HepG2 (cell line): ENCODE measurements around the gene PGAP3. TPM values are rescaled to one million over a fixed set of nuclear protein-coding genes. Genes with fewer than 3 reads are reported as not detected.
A peak's percentile ranks its signal among the peaks of the same experiment; 100 is the strongest.

Source experiments
- ATAD3A ChIP-seq: sonication (generic); formaldehyde crosslinking; IDR thresholded peaks from 2 replicates; pipeline ENCODE4 v1.4.0; 2020; ENCODE audit warnings: missing genetic modification reagents
- DPF2 ChIP-seq: sonication (generic); formaldehyde crosslinking; IDR thresholded peaks from 2 replicates; pipeline ENCODE4 v1.4.0; 2020; ENCODE audit warnings: mild to moderate bottlenecking, low read depth, missing genetic modification reagents, borderline replicate concordance
- HHEX ChIP-seq: IDR thresholded peaks from 2 replicates; pipeline ENCODE4 v1.6.1; 2016; ENCODE audit warnings: control low read depth
- MAFF ChIP-seq: IDR thresholded peaks from 2 replicates; pipeline ENCODE4 v1.6.1; 2011; ENCODE audit warnings: low read depth, low read length, improper control_type of control experiment
- MTF2 ChIP-seq: sonication (generic); formaldehyde crosslinking; IDR thresholded peaks from 2 replicates; pipeline ENCODE4 v1.5.0; 2020; ENCODE audit warnings: missing genetic modification reagents, borderline replicate concordance
- NFYB ChIP-seq: sonication (generic); formaldehyde crosslinking; IDR thresholded peaks from 2 replicates; pipeline ENCODE4 v1.4.0; 2020; ENCODE audit warnings: missing genetic modification reagents
- RFX3 ChIP-seq: IDR thresholded peaks from 2 replicates; pipeline ENCODE4 v1.6.1; 2016; ENCODE audit warnings: missing biosample characterization, missing genetic modification reagents
- ZFP1 ChIP-seq: IDR thresholded peaks from 2 replicates; pipeline ENCODE4 v1.6.1; 2016
- ZNF205 ChIP-seq: IDR thresholded peaks from 2 replicates; pipeline ENCODE4 v1.6.1; 2018; ENCODE audit warnings: missing biosample characterization, missing genetic modification reagents
- ZNF550 ChIP-seq: sonication (generic); formaldehyde crosslinking; IDR thresholded peaks from 2 replicates; pipeline ENCODE4 v1.4.0; 2020; ENCODE audit warnings: mild to moderate bottlenecking, missing genetic modification reagents, borderline replicate concordance
- ZNF570 ChIP-seq: sonication (generic); formaldehyde crosslinking; IDR thresholded peaks from 2 replicates; pipeline ENCODE4 v1.4.0; 2020; ENCODE audit warnings: mild to moderate bottlenecking, missing genetic modification reagents, borderline replicate concordance
- polyA plus RNA-seq, 8 experiments: library from polyadenylated mRNA; depleted of rRNA in 3 of 8; stranded (reverse) in 7 of 8; unstranded in 1 of 8; fragments of >200 nt; fragmentation: Illumina TruSeq in 4 of 8; extraction: Trizol in 4 of 8; gene quantifications; 2 replicates each; pipeline versions ENCODE4 v1.2.1 to v1.2.3, GENCODE V29; 2011 to 2016; ENCODE audit warnings: low read depth in 4 of 8, missing spikeins in 1 of 8, mixed read lengths in 1 of 8; ENCODE audit not compliant: insufficient read depth in 1 of 8
- total RNA-seq, 5 experiments: library from RNA; depleted of rRNA; stranded (reverse); fragments of >200 nt; fragmentation: Illumina TruSeq; extraction: Trizol; gene quantifications; 2 replicates each; pipeline ENCODE4 v1.2.3, GENCODE V29; 2016; ENCODE audit warnings: low read depth in 1 of 5
- TF ChIP-seq, protein P1 (sequence below): IDR thresholded peaks from 2 replicates; pipeline ENCODE4 v1.6.1; 2016; ENCODE audit warnings: missing compliant biosample characterization, missing genetic modification reagents, borderline replicate concordance
- TF ChIP-seq, protein P2 (sequence below): fragments of 450-650 bp; IDR thresholded peaks from 2 replicates; pipeline ENCODE4 v1.6.1; 2017
- TF ChIP-seq, protein P3 (sequence below): sonication (generic); formaldehyde crosslinking; IDR thresholded peaks from 2 replicates; pipeline ENCODE4 v1.8.0; 2022; ENCODE audit warnings: mild to moderate bottlenecking, missing genetic modification reagents, moderate library complexity
- TF ChIP-seq, protein P4 (sequence below): sonication (generic); formaldehyde crosslinking; IDR thresholded peaks from 2 replicates; pipeline ENCODE4 v1.4.0; 2020; ENCODE audit warnings: mild to moderate bottlenecking, missing genetic modification reagents
- TF ChIP-seq, protein P5 (sequence below): sonication (generic); formaldehyde crosslinking; IDR thresholded peaks from 2 replicates; pipeline ENCODE4 v1.8.0; 2022; ENCODE audit warnings: mild to moderate bottlenecking, missing genetic modification reagents
- TF ChIP-seq, protein P6 (sequence below): sonication (generic); formaldehyde crosslinking; IDR thresholded peaks from 2 replicates; pipeline ENCODE4 v1.5.1; 2020; ENCODE audit warnings: missing genetic modification reagents, mild to moderate bottlenecking, borderline replicate concordance

The PGAP3 gene
- total and polyA plus RNA-seq, 2 of the 13 experiments (the other 11 are each of a cell fraction or from before 2014, with no cell fraction given) = 11.9 to 14.6 TPM

DNA sequence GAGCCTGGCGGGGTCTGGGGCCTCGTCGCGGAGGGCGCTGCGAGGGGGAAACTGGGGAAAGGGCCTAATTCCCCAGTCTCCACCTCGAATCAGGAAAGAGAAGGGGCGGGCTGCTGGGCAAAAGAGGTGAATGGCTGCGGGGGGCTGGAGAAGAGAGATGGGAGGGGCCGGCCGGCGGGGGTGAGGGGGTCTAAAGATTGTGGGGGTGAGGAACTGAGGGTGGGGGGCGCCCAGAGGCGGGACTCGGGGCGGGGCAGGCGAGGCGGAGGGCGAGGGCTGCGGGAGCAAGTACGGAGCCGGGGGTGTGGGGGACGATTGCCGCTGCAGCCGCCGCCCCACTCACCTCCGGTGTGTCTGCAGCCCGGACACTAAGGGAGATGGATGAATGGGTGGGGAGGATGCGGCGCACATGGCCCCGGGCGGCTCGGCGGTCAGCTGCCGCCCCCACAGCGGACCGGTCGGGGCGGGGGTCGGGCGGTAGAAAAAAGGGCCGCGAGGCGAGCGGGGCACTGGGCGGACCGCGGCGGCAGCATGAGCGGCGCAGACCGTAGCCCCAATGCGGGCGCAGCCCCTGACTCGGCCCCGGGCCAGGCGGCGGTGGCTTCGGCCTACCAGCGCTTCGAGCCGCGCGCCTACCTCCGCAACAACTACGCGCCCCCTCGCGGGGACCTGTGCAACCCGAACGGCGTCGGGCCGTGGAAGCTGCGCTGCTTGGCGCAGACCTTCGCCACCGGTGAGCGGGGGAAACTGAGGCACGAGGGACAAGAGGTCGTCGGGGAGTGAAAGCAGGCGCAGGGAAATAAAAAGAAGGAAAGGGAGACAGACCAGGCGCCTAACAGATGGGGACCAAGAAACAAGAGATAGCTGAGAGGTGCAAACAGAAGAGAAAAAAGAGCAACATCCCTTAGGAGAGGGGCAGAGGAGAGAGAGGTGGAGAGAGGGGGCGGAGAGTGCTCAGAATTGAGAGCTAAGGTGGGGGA lies 19.6 kb downstream of the PGAP3 start, which contains the start of gene PNMT (continued):
- TF ChIP-seq, protein P1, sequence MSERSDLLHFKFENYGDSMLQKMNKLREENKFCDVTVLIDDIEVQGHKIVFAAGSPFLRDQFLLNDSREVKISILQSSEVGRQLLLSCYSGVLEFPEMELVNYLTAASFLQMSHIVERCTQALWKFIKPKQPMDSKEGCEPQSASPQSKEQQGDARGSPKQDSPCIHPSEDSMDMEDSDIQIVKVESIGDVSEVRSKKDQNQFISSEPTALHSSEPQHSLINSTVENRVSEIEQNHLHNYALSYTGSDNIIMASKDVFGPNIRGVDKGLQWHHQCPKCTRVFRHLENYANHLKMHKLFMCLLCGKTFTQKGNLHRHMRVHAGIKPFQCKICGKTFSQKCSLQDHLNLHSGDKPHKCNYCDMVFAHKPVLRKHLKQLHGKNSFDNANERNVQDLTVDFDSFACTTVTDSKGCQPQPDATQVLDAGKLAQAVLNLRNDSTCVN (CRISPR knock-in tag) = peak; percentile 72; the same call in 1 of the 2 replicates
- TF ChIP-seq, protein P2, sequence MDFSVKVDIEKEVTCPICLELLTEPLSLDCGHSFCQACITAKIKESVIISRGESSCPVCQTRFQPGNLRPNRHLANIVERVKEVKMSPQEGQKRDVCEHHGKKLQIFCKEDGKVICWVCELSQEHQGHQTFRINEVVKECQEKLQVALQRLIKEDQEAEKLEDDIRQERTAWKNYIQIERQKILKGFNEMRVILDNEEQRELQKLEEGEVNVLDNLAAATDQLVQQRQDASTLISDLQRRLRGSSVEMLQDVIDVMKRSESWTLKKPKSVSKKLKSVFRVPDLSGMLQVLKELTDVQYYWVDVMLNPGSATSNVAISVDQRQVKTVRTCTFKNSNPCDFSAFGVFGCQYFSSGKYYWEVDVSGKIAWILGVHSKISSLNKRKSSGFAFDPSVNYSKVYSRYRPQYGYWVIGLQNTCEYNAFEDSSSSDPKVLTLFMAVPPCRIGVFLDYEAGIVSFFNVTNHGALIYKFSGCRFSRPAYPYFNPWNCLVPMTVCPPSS = no peak
- TF ChIP-seq ZFP1 (CRISPR knock-in tag) (no peak), MAFF (no peak), ATAD3A (CRISPR knock-in tag) (no peak), ZNF205 (CRISPR knock-in tag) (peak; percentile 81), NFYB (CRISPR knock-in tag) (no peak), RFX3 (no peak), HHEX (no peak), ZNF570 (CRISPR knock-in tag) (no peak), DPF2 (CRISPR knock-in tag) (no peak), ZNF550 (peak; percentile 59; the same call in 1 of the 2 replicates), MTF2 (CRISPR knock-in tag) (peak; percentile 99)
- TF ChIP-seq, protein P3, sequence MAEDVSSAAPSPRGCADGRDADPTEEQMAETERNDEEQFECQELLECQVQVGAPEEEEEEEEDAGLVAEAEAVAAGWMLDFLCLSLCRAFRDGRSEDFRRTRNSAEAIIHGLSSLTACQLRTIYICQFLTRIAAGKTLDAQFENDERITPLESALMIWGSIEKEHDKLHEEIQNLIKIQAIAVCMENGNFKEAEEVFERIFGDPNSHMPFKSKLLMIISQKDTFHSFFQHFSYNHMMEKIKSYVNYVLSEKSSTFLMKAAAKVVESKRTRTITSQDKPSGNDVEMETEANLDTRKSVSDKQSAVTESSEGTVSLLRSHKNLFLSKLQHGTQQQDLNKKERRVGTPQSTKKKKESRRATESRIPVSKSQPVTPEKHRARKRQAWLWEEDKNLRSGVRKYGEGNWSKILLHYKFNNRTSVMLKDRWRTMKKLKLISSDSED = no peak
- TF ChIP-seq, protein P4, sequence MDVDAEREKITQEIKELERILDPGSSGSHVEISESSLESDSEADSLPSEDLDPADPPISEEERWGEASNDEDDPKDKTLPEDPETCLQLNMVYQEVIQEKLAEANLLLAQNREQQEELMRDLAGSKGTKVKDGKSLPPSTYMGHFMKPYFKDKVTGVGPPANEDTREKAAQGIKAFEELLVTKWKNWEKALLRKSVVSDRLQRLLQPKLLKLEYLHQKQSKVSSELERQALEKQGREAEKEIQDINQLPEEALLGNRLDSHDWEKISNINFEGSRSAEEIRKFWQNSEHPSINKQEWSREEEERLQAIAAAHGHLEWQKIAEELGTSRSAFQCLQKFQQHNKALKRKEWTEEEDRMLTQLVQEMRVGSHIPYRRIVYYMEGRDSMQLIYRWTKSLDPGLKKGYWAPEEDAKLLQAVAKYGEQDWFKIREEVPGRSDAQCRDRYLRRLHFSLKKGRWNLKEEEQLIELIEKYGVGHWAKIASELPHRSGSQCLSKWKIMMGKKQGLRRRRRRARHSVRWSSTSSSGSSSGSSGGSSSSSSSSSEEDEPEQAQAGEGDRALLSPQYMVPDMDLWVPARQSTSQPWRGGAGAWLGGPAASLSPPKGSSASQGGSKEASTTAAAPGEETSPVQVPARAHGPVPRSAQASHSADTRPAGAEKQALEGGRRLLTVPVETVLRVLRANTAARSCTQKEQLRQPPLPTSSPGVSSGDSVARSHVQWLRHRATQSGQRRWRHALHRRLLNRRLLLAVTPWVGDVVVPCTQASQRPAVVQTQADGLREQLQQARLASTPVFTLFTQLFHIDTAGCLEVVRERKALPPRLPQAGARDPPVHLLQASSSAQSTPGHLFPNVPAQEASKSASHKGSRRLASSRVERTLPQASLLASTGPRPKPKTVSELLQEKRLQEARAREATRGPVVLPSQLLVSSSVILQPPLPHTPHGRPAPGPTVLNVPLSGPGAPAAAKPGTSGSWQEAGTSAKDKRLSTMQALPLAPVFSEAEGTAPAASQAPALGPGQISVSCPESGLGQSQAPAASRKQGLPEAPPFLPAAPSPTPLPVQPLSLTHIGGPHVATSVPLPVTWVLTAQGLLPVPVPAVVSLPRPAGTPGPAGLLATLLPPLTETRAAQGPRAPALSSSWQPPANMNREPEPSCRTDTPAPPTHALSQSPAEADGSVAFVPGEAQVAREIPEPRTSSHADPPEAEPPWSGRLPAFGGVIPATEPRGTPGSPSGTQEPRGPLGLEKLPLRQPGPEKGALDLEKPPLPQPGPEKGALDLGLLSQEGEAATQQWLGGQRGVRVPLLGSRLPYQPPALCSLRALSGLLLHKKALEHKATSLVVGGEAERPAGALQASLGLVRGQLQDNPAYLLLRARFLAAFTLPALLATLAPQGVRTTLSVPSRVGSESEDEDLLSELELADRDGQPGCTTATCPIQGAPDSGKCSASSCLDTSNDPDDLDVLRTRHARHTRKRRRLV = no peak
- TF ChIP-seq, protein P5, sequence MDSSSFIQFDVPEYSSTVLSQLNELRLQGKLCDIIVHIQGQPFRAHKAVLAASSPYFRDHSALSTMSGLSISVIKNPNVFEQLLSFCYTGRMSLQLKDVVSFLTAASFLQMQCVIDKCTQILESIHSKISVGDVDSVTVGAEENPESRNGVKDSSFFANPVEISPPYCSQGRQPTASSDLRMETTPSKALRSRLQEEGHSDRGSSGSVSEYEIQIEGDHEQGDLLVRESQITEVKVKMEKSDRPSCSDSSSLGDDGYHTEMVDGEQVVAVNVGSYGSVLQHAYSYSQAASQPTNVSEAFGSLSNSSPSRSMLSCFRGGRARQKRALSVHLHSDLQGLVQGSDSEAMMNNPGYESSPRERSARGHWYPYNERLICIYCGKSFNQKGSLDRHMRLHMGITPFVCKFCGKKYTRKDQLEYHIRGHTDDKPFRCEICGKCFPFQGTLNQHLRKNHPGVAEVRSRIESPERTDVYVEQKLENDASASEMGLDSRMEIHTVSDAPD (CRISPR knock-in tag) = no peak
- TF ChIP-seq, protein P6, sequence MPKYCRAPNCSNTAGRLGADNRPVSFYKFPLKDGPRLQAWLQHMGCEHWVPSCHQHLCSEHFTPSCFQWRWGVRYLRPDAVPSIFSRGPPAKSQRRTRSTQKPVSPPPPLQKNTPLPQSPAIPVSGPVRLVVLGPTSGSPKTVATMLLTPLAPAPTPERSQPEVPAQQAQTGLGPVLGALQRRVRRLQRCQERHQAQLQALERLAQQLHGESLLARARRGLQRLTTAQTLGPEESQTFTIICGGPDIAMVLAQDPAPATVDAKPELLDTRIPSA (CRISPR knock-in tag) = no peak
